PC-3 (cell line): ENCODE results near the gene CCL18.

Source experiments
- EZH2 ChIP-seq: fragments of 300-600 bp; sonication (generic); IDR thresholded peaks from one replicate; pipeline ENCODE4 v1.6.1; 2017; ENCODE audit warnings: antibody characterized with exemption, mild to moderate bottlenecking, low read length; ENCODE audit not compliant: unreplicated experiment
- EZH2phosphoT487 ChIP-seq: fragments of 300-600 bp; sonication (generic); IDR thresholded peaks from 2 replicates; pipeline ENCODE4 v1.6.1; 2018; ENCODE audit warnings: mild to moderate bottlenecking, antibody characterized with exemption, low read length, borderline replicate concordance
- TF ChIP-seq, protein P1 (sequence below): fragments of 300-600 bp; sonication (generic); conservative IDR thresholded peaks from 2 replicates; pipeline ENCODE4 v1.5.1; 2017; ENCODE audit warnings: antibody characterized with exemption, low read depth, mild to moderate bottlenecking, low read length

DNA sequence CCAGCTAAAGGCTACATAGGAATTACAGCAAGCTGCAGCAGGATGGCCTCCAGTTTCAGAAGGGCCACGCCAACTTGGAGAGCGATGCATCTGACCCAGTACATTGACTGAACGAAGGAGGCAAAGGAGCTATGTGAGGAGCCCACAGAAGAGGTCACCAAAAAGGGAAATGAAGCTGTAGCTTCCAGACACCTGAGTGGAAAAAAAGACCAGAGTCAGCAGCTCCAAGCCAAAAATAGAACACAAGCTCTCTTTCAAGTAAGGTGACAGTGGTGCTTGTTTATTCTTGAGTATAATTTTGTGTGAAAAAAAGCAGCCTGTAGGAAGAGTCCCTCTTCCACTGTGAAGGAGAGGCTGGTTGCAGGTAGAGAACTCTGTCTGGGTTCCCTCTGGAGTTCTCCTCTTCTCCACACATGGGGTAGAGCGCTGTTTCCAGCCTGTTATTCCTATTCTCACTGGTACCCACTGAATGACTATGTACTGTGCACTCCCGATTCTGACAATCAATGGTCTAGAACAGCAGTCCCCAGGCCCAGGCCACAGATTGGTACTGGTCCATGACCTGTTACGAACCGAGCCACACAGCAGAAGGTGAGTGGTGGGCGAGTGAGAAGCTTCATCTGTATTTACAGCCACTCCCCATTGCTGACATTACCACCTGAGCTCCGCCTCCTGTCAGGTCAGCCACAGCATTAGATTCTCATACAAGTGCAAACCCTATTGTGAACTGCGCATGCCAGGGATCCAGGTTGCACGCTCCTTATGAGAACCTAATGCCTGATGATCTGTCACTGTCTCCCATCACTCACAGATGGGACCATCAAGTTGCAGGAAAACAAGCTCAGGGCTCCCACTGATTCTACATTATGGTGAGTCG is 54.6 kb downstream of the CCL18 start:
- TF ChIP-seq, protein P1, sequence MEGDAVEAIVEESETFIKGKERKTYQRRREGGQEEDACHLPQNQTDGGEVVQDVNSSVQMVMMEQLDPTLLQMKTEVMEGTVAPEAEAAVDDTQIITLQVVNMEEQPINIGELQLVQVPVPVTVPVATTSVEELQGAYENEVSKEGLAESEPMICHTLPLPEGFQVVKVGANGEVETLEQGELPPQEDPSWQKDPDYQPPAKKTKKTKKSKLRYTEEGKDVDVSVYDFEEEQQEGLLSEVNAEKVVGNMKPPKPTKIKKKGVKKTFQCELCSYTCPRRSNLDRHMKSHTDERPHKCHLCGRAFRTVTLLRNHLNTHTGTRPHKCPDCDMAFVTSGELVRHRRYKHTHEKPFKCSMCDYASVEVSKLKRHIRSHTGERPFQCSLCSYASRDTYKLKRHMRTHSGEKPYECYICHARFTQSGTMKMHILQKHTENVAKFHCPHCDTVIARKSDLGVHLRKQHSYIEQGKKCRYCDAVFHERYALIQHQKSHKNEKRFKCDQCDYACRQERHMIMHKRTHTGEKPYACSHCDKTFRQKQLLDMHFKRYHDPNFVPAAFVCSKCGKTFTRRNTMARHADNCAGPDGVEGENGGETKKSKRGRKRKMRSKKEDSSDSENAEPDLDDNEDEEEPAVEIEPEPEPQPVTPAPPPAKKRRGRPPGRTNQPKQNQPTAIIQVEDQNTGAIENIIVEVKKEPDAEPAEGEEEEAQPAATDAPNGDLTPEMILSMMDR = no peak
- TF ChIP-seq EZH2 (no peak), EZH2phosphoT487 (no peak)
